DMS153 treated with DMSO at 0.1 percent for 48 hours (cell line): ENCODE data around the gene VAV2.

ENCODE experiments used
- DNase-seq: peaks from one replicate; lab custom pipeline; 2025; ENCODE audit not compliant: unreplicated experiment; lab: John Stamatoyannopoulos, UW

Gene VAV2

DNA sequence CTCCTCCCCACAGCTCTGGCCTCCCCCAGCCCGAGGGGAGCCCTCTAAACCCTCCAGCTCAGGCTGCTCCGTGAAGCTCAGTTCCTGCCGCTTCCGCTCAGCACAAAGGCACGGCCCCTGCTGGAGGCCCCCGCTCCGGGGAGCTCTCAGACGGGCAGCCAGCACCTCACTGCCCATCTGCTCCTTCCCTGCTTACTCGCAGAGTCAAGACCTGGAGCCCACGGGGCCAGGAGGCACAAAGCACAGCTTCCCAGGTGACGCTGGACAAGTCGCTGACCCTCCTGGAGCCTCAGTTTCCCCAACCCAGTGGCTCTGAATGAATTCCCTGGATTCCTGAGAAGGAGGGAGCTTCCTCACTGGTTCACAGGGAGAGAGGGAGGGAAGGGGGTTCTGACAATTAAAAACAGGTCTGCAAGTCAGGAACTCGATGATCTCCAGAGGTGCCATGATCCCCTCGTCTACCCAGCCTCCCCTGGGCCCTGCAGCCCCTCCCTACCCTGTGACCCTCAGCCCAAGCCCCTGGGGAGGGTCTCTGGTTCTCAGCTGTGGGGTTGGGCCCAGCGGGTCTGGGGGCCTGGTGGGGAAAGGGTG, 36.2 kb downstream of the VAV2 start:
- no peak for DNase-seq

DNA sequence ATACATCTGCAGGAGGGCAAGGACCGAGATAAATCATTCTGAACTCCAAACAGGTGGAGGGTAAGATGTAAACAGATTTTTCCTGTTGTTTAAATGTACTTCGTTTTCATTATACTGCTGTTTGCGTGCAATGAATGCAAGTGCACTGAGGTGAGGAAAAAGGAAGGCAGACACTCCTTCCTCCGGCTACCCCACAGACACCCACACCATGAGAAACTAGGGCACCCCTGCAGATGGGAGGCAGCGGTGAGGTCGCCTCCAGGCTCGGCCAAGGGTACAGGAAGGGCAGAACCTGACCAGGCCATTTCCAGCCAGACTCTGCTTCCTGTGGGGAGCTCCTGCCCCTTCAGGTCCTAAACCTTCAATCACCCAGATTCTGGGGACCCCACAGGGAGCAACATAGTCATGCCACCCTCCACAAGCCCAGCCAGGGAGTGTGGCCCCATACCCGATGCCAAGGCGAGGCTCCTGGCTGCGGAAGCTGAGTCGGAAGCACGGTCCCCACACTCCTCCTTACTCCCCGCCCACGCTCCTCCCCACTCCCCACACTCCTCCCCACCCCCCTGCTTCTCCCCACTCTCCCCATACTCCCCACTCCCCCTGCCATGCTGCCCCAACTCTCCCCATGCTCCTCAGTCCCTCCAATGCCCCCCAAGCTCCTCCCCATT, 37.1 kb downstream of the VAV2 start:
- no peak for DNase-seq

DNA sequence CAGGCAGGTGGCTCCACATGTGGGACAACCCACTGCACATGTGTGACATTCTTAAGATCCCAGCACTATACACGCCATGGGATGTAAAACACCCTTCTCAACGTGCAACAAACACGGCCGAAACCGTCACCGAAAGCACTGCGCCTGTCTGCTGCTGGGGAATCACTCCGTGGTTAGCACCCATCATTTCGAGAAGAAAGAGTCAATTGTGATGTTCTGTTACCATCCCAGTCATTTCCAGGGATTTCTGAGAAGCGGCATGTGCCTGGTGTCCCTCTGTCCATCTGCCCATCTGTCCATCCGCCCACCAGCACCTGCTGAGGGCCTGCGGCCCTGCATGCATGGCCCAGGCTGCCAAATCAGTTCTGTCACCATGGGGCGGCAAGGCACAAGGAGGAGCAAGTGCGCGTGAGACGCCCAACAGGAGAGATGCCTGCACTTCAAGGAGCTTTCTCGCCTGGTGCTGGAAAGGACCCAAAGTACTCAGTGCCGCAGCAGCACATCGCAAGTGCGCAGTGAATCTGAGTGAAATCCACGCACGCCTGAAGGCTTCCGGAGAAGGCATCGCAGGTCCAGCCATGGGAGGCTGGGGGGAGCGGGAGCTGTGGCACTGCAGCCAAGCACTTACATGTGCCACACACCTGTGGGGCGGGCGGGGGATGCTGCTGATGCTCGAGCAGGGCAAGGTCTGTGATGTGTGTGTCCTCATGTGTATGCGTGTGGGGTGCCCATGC, 38.0 kb downstream of the VAV2 start:
- DNase-seq: no peak

DNA sequence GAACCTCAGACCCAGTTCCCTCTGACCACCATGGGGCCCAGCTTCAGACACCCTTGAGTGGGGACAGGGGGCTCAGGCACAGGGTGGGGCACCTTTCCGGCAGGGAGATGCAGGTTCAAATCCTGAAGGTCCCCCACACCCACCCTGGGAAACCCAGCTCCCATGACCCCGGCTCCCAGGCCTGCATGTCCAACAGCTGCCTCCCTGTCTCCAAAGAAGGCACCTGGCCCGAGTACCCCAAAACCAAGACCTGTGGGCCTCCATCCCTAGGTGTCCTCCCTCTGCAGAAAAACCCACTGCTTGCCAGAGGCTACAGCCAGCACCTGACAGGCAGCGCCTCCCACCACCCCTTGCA, 38.5 kb downstream of the VAV2 start:
- DNase-seq: no peak

DNA sequence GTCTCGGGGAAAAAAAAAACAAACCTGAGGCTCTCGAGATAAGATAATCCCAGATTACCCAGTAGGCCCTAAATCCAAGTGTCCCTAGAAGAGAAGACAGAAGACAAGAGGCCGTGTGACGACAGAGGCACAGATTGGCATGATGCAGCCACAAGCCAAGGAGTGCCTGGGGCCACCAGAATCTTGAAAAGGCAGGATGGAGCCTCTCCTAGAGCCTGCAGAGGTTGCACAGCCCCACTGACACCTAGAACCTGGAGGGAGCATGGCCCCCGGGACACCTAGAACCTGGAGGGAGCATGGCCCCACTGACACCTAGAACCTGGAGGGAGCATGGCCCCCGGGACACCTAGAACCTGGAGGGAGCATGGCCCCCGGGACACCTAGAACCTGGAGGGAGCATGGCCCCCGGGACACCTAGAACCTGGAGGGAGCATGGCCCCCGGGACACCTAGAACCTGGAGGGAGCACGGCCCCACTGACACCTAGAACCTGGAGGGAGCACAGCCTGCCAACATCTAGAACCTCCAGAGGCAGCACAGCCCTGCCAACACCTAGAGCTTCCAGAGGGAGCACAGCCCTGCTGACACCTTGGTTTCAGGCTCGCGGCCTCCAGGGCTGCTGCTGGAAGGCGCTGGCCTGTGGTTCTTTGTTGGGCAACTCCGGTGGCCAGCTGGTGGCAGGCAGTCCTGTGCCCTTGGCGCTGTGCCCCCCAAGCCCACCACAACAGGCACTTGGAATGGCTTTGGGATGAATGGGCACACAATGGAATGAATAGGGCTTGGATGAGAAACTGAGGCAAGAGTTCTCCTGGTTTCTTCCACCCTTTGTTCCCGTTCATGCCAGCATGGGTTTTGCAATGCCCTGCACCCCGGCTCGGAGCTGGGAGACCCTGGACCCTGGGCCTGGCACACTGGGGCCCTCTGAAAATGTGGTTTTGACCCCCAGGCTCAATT, 39.2 kb downstream of the VAV2 start:
- DNase-seq: no peak

DNA sequence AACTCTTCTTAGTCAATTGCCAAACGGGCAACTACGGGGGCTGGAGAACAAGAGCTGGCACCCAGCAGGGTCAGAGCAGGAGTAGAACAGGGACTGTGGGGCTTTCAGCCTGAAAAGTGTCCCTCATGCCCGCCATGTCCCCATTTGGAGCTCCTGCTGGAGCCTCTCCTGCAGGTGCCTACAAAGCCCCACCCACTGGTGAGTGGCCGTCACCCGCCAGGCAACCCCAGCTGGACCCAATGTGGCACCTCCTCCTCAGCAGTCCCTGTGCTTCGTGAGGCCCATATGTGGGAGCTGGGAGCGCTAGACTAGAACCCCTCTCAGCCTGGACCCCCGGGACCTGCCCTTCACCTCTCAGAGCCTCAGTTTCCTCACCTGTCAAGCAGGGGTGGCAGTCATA, 40.9 kb downstream of the VAV2 start:
- no peak for DNase-seq

DNA sequence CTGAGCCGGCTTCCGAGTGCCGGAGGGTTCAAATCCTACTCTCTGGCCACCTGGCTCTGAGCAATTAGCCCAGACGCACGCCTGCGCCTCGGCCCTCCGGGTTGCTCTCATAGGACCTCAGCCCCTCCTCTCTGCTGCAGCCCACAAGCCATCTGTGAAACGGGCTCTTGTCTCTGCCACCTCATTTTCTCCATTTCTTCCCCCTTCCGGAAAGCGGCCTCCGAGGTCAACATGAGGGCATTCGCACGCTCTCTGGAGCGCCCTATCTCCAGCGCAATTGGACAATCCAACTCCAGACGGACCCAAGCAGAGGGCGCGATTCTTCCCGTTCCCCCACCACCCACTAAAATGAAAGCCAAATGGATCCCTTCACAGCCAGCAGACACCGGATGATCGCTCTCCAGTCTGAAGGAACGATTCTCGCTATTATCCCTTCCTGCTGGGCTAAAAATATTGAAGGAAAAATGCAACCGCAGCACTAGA, 41.5 kb downstream of the VAV2 start:
- no peak for DNase-seq

DNA sequence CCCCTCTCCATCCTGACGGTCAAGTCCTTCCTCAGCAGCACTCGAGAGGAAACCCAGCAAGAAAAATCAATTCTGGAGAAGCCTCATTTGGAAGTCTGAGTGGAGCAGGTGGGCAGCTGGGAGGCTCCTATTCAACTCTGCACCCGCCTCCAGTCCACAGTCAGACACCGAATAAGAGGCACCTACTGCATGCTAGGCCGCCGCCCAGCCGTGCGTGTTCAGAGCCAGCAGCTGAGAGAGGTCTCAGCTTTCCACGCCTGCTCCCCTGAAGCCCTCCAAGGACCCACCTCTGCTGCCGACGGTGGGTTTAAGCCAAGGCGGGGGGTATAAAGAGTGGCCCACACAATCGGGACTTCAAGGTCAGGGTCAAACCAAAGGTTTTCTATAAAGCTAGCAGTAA, 41.9 kb downstream of the VAV2 start:
- DNase-seq: no peak

DNA sequence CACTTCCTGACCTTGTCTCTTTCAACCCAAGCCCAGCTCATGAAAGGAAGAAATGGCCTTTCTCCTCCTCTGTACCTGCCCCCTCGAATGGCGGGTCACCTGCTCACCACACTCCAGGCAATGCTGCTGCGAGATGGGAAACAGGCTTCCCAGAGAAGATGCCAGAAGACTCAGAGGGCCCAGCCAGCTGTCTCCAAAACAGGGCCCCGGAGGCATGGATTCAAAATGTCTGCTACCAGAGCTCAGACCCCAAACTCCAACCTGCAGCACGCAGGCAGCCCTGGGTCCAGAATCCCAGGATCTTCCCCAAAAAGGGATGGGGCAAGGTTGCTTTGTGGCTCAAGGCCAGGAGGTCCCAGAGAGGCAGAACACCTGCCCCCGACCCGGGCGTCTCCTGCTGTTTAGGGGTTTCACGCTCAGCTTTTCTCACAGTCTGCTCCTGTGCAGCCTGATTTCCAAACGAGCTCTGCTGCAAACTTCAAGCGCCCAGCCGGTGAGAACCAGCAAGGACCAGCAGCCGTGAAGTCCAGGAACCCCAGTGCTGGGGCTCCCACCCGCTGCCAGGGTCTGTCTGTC, 42.5 kb downstream of the VAV2 start:
- no peak for DNase-seq

DNA sequence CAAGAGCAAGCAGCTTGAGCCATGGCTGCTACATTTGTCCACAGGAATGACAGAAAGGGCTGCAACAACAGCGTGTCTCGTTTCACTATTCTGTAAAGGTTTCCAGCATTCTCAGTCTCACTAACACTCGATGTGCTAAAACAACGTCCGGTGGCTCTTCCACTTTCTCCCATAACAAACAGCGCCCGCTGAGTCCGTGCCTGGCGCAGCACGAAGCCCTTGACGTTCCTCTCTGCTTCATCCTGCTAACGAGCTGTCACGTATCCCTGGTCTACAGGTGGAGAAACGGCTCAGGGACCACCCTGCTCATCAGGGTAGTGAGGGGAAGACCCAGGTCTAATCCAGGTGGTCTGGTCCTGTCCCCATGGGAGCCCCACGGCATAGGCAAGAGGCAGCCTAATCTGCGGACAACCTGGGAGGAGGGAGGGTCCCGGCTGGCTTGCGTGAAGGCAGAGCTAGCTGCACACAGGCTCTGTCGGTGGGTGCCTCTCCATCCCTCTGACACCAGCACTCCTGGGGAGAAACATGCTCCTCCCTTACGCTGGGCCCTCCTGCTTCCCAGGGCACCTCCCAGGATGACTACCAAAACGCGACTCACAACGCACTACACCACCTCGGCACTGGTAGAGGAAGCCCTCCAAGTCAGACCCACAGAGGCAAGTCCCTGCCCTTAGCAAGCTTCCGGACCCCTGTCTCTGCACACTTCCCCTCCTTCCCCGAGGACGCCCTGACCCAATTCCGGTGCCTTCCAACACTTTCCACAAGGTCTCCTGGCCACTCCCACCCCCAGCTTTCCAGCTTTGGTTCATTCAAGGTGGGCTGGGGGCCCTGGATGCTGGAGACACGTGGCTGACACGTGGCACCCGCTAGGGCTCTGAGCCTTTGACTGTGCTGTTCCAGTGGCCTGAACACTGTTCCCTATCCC, 43.3 kb downstream of the VAV2 start:
- DNase-seq: no peak

DNA sequence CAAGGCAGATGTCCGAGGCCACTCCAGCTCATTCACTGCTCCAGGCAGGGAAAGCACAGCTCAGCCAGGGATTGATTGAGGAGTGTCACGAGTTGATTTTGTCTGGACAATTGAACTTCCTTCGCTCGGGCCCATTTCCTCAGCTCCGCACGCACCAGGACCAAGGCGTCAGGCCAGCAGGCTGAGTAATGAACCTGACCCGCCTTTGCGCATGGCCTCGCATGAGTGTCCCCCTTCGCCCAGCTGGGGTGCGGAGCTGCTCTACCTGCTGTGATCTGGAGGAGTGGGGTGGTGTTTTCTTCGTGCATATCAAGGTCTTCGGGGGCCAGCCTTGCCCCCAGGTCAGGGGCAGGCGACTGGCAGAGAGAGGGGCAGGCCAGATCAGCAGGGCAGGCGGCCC, 44.0 kb downstream of the VAV2 start:
- DNase-seq: no peak

DNA sequence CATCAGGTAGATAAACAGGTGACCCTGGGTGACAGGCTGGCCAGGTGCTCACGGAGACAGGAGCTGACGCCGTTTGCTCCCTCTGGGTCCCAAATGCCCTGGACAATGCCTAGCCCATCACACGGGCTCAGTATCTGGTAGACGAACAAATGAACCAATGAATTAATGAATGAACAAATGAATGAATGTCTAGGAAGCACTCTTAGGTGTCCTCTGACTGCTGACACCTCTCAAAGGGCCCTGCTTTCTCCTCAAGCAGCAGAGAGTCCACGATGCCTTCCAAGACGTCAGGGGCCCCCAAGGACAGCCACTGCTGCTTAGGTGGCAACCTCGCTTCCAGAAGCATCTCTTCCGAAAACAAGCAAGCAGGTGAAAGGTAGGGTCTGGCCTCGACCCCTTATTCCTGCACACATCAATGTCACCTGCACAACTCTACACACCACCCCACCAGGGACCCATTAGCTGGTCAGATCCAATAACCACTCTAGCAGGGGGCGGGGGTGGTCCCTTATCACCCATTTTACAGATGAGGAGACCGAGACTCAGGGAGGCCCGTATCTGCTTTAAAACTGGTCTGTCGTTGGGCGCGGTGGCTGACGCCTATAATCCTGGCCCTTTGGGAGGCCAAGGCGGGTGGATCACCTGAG, 45.2 kb downstream of the VAV2 start:
- no peak for DNase-seq

DNA sequence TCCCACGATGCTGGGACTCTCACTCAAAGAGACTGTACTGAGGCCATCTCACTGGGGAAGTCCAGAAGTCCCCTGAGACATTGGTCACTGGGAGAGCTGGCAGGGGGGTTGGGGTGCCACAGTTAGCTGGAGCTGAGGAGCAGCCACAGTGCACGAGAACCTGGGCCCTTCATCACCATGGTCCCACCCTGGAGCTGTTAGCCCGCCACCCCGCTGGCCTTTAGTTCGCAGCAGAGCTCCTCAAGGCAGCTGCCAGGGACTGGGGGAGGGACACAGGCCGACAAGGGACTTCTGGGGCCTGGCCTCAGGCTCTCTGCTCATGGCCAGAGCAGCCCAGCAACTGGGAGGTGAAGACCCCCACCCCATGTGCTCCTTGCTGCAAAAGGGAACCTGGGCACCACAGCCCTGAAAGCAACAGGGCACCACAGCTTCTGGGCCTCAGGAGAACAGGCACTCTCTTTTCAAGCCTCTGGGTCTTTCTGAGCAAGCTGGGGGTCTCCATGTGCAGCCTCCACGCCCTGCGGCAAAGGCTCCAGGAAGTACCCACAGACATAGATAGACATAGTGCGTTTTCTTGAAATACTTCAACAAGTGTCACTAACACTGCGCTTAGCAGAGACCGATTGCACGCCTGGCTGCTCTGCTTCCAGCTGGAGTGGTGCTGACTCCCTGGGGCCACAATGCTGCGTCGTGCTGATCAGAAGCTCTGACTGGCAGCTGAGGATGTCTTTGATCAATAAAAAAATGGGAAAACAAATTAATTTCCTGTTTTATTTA, 46.0 kb downstream of the VAV2 start:
- no peak for DNase-seq

DNA sequence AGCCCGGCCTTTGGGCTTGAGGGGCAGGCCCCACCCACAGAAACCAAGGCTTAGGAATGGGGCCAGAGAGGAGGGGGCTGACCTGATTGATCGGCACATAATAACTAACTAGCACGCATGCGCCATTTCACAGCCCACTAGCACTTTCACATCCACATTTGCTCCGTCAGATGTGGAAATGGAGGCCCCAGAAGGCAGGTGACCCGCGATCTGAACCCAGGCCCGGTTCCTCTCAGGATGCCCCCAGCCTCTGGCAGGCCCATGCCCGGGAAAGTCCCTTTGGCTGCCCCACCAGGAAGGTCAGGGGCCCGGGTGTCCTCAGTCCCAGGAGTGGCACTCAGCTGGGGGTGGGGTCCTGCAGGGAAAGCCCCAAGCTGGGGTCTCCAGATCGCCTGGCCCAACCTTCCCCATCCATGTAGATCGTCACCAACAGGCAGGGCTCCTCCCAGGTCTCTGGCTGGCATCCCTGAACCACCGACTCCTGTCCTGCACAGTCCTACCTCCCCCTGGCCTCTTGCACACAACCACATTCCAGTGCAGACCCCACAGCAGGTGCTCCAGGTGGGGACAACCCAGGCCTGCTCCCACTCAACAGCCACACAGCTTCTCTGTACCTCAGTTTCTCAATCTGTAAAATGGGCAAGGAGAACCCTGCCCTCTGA, 46.7 kb downstream of the VAV2 start:
- no peak for DNase-seq

DNA sequence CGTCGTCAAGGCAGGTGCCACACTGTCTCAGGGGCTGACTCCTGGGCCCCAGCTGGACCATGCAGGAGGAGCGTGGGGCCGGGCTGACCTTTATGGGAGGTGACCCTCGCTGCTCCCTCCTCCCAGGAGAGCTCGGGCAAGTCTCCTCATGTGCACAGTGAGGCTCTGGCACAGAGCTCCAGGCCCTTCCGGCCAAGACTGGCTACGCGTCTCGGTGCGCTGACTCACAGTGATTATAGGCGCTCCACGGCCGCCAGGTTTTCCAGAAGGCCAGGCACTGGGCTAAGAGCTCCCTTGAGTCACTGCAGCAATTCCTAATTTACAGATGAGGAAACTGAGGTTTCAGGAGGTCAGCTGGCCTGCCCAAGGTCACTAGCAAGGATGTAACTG, 47.4 kb downstream of the VAV2 start:
- DNase-seq: no peak

DNA sequence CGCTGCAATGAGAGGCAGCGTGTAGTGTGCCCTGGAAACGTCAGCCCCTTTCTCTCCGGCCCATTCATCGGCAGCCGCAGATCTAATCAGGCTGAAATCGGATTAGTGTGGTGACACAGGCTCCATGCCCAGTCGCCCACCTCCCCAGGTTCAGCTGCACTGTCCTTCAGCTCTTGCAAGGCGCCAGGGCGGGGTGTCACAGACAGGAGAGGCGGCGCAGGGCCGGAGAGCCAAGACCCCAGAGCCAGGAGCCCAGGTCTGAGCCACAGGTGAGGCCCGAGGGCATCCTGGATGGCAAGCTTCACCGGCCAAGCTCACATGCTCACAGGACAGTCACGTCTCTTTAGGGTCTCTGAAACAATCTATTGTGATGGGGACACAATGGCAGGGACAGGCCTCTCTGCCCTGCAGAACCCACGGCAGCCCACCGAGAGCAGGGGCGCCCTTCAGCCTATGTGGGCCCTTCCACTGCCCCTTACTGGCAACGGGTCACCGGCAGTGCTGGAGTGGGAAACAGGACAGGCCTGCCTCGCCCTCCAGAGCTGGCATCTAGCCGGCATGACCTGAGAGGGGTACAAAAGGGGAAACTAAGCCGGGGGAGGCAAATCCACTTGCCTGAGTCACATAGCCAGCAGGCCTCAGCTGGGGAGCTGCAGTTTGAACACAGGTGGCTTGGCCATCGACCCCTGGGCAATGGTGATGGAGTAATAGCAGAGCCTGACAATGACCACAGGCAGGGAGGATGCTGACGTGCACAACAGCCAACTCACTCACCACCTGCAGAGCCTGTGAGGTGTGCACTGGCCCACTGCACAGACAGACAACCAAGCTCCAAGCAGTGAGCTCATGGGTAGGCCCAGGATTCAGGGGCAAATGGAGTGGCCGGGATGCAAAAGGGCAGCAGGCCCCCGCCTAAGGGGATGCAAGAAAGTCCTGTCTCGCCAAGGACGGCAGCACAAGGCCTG, 48.1 kb downstream of the VAV2 start:
- no peak for DNase-seq
